ENCODE results near the gene MARS2. TPM values are rescaled to one million over a fixed set of nuclear protein-coding genes. Genes with fewer than 3 reads are reported as not detected.
A peak's percentile ranks its signal among the peaks of the same experiment; 100 is the strongest.
"Not testable (repeated sequence)": the region's sequence is repeated elsewhere in the genome, so short reads cannot be mapped to it uniquely, and the experiment has no call there.

MARS2 gene
- total and polyA plus RNA-seq, 4 donors: 0.74 to 3.7 (median 2.5) TPM

DNA sequence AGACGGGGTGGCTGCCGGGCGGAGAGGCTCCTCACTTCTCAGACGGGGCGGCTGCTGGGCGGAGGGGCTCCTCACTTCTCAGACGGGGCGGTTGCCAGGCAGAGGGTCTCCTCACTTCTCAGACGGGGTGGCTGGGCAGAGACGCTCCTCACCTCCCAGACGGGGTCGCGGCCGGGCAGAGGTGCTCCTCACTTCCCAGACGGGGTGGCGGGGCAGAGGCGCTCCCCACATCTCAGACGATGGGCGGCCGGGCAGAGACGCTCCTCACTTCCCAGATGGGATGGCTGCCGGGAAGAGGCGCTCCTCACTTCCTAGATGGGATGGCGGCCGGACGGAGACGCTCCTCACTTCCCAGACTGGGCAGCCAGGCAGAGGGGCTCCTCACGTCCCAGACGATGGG is 8.6 kb upstream of the MARS2 start:
- H3K4me3 ChIP-seq (ENCODE audit: low read length in 2 of 2); H3K27ac ChIP-seq (ENCODE audit: low read depth in 1 of 2, low read length in 2 of 2); ATAC-seq (ENCODE audit: low FRiP score); H3K36me3 ChIP-seq (ENCODE audit: control insufficient read depth in 1 of 2, insufficient read depth in 2 of 2, low read length in 1 of 2); intact Hi-C loops (cut with DNase I); H3K9me3 ChIP-seq (ENCODE audit: control insufficient read depth, low read length); DNase-seq; H3K27me3 ChIP-seq (ENCODE audit: control insufficient read depth in 1 of 2, insufficient read depth in 2 of 2, low read length in 1 of 2); H3K4me1 ChIP-seq (ENCODE audit: control insufficient read depth in 1 of 2, insufficient read depth in 2 of 2, low read length in 2 of 2): not testable (repeated sequence)
- WGBS, 2 donors: 92% methylated on average over 13 to 26 of the region's 29 CpGs

GRCh38 chr2:197699724-197700123 is 5.4 kb upstream of the MARS2 start:
- not testable (repeated sequence) for DNase-seq; H3K4me1 ChIP-seq (ENCODE audit: control insufficient read depth in 1 of 2, insufficient read depth in 2 of 2, low read length in 2 of 2); H3K27ac ChIP-seq (ENCODE audit: low read depth in 1 of 2, low read length in 2 of 2); H3K27me3 ChIP-seq (ENCODE audit: control insufficient read depth in 1 of 2, insufficient read depth in 2 of 2, low read length in 1 of 2); H3K9me3 ChIP-seq (ENCODE audit: control insufficient read depth, low read length); H3K4me3 ChIP-seq (ENCODE audit: low read length in 2 of 2); ATAC-seq (ENCODE audit: low FRiP score); H3K36me3 ChIP-seq (ENCODE audit: control insufficient read depth in 1 of 2, insufficient read depth in 2 of 2, low read length in 1 of 2)
- intact Hi-C loops (cut with DNase I): loop anchor here in 1 of 2 donors (10.0 kb wide), 1 partner anchor 245 kb away; the partner anchor contains the start of gene COQ10B

- H3K27ac ChIP-seq (ENCODE audit: low read depth in 1 of 2, low read length in 2 of 2): no peak overlapping the region
- H3K36me3 ChIP-seq (ENCODE audit: control insufficient read depth in 1 of 2, insufficient read depth in 2 of 2, low read length in 1 of 2): no peaks in the 10 kb centered on the region
- WGBS, 2 donors: 83 to 85% methylated on average over 3 of the region's 3 CpGs
- H3K27me3 ChIP-seq (ENCODE audit: control insufficient read depth in 1 of 2, insufficient read depth in 2 of 2, low read length in 1 of 2): no peaks in the 10 kb centered on the region
- H3K4me3 ChIP-seq (ENCODE audit: low read length in 2 of 2): no peak overlapping the region
- ATAC-seq (ENCODE audit: low FRiP score) (no peak), DNase-seq (no peak)
- no peaks in the 10 kb centered on the region for H3K4me1 ChIP-seq (ENCODE audit: control insufficient read depth in 1 of 2, insufficient read depth in 2 of 2, low read length in 2 of 2)
- intact Hi-C loops (cut with DNase I): loop anchor here in 1 of 2 donors (10.0 kb wide), 1 partner anchor 246 kb away; the partner anchor contains the start of gene COQ10B
- no peaks in the 10 kb centered on the region for H3K9me3 ChIP-seq (ENCODE audit: control insufficient read depth, low read length)
Observed at GRCh38 chr2:197700960-197701359, 4.2 kb upstream of the MARS2 start.

GRCh38 chr2:197704434-197705120 is 592 bp upstream of the MARS2 start:
- DNase-seq (no peak), ATAC-seq (ENCODE audit: low FRiP score) (peak; percentile 53)
- Histone ChIP-seq H3K4me1 (ENCODE audit: control insufficient read depth in 1 of 2, insufficient read depth in 2 of 2, low read length in 2 of 2) (peaks cover 0 to 5% of the 10 kb centered on the region in 2 donors), H3K36me3 (ENCODE audit: control insufficient read depth in 1 of 2, insufficient read depth in 2 of 2, low read length in 1 of 2) (no peaks in the 10 kb centered on the region), H3K27ac (ENCODE audit: low read depth in 1 of 2, low read length in 2 of 2) (peak overlapping the region; percentile 21 to 55), H3K4me3 (ENCODE audit: low read length in 2 of 2) (peak overlapping the region; percentile 70 to 72), H3K9me3 (ENCODE audit: control insufficient read depth, low read length) (no peaks in the 10 kb centered on the region), H3K27me3 (ENCODE audit: control insufficient read depth in 1 of 2, insufficient read depth in 2 of 2, low read length in 1 of 2) (no peaks in the 10 kb centered on the region)
- WGBS, 2 donors: 0 to 1% methylated on average over 5 of the region's 5 CpGs
- intact Hi-C loops (cut with DNase I): loop anchor here in 1 of 2 donors (5.0 to 10.0 kb wide), 3 partner anchors 202 to 593 kb away; partner anchors contain the start of genes COQ10B and HSPE1

GRCh38 chr2:197705912-197706838 is 1.0 kb downstream of the MARS2 start:
- peak; percentile 7 for ATAC-seq (ENCODE audit: low FRiP score)
- Histone ChIP-seq H3K4me1 (ENCODE audit: control insufficient read depth in 1 of 2, insufficient read depth in 2 of 2, low read length in 2 of 2) (peaks cover 0 to 5% of the 10 kb centered on the region in 2 donors), H3K27me3 (ENCODE audit: control insufficient read depth in 1 of 2, insufficient read depth in 2 of 2, low read length in 1 of 2) (no peaks in the 10 kb centered on the region), H3K27ac (ENCODE audit: low read depth in 1 of 2, low read length in 2 of 2) (no peak overlapping the region), H3K9me3 (ENCODE audit: control insufficient read depth, low read length) (no peaks in the 10 kb centered on the region), H3K4me3 (ENCODE audit: low read length in 2 of 2) (peak overlapping the region; percentile 55 to 80), H3K36me3 (ENCODE audit: control insufficient read depth in 1 of 2, insufficient read depth in 2 of 2, low read length in 1 of 2) (no peaks in the 10 kb centered on the region)
- peak in 1 of 2 donors; percentile 42 for DNase-seq
- 15 to 17% methylated on average over 38 of the region's 38 CpGs for WGBS, 2 donors
- intact Hi-C loops (cut with DNase I): loop anchor here in 1 of 2 donors (5.0 to 10.0 kb wide), 3 partner anchors 204 to 591 kb away; partner anchors contain the start of genes COQ10B and HSPE1

- Histone ChIP-seq H3K9me3 (ENCODE audit: control insufficient read depth, low read length) (no peaks in the 10 kb centered on the region), H3K4me1 (ENCODE audit: control insufficient read depth in 1 of 2, insufficient read depth in 2 of 2, low read length in 2 of 2) (peaks cover 0 to 5% of the 10 kb centered on the region in 2 donors), H3K4me3 (ENCODE audit: low read length in 2 of 2) (peak overlapping the region in 1 of 2 donors; percentile 17), H3K36me3 (ENCODE audit: control insufficient read depth in 1 of 2, insufficient read depth in 2 of 2, low read length in 1 of 2) (no peaks in the 10 kb centered on the region), H3K27me3 (ENCODE audit: control insufficient read depth in 1 of 2, insufficient read depth in 2 of 2, low read length in 1 of 2) (no peaks in the 10 kb centered on the region), H3K27ac (ENCODE audit: low read depth in 1 of 2, low read length in 2 of 2) (no peak overlapping the region)
- no peak for DNase-seq
- intact Hi-C loops (cut with DNase I): loop anchor here in 1 of 2 donors (5.0 to 10.0 kb wide), 3 partner anchors 205 to 590 kb away; partner anchors contain the start of genes COQ10B and HSPE1
- ATAC-seq (ENCODE audit: low FRiP score): no peak
- WGBS, 2 donors: 59 to 67% methylated on average over 5 of the region's 5 CpGs
Observed at GRCh38 chr2:197706839-197707207, 1.7 kb downstream of the MARS2 start.

GRCh38 chr2:197707316-197708213 is 2.4 kb downstream of the MARS2 start:
- no peaks in the 10 kb centered on the region for H3K9me3 ChIP-seq (ENCODE audit: control insufficient read depth, low read length)

GRCh38 chr2:197708331-197708730 is 3.2 kb downstream of the MARS2 start:
- Histone ChIP-seq H3K4me3 (ENCODE audit: low read length in 2 of 2) (no peak overlapping the region), H3K27me3 (ENCODE audit: control insufficient read depth in 1 of 2, insufficient read depth in 2 of 2, low read length in 1 of 2) (no peaks in the 10 kb centered on the region), H3K4me1 (ENCODE audit: control insufficient read depth in 1 of 2, insufficient read depth in 2 of 2, low read length in 2 of 2) (peaks cover 0 to 5% of the 10 kb centered on the region in 2 donors), H3K9me3 (ENCODE audit: control insufficient read depth, low read length) (no peaks in the 10 kb centered on the region), H3K27ac (ENCODE audit: low read depth in 1 of 2, low read length in 2 of 2) (no peak overlapping the region), H3K36me3 (ENCODE audit: control insufficient read depth in 1 of 2, insufficient read depth in 2 of 2, low read length in 1 of 2) (peaks cover 0 to 2% of the 10 kb centered on the region in 2 donors)
- ATAC-seq (ENCODE audit: low FRiP score): no peak
- 53 to 56% methylated on average over 2 of the region's 2 CpGs for WGBS, 2 donors
- DNase-seq: no peak
- intact Hi-C loops (cut with DNase I): loop anchor here in 1 of 2 donors (2.0 to 10.0 kb wide), 4 partner anchors 68 to 589 kb away; partner anchors contain the start of genes COQ10B and HSPE1

More at GRCh38 chr2:197707316-197708213, 2.4 kb downstream of the MARS2 start:
- intact Hi-C loops (cut with DNase I): loop anchor here in 1 of 2 donors (2.0 to 10.0 kb wide), 4 partner anchors 69 to 590 kb away; partner anchors contain the start of genes COQ10B and HSPE1
- DNase-seq: no peak
- Histone ChIP-seq H3K4me3 (ENCODE audit: low read length in 2 of 2) (peak overlapping the region in 1 of 2 donors; percentile 17), H3K27ac (ENCODE audit: low read depth in 1 of 2, low read length in 2 of 2) (no peak overlapping the region), H3K36me3 (ENCODE audit: control insufficient read depth in 1 of 2, insufficient read depth in 2 of 2, low read length in 1 of 2) (no peaks in the 10 kb centered on the region), H3K4me1 (ENCODE audit: control insufficient read depth in 1 of 2, insufficient read depth in 2 of 2, low read length in 2 of 2) (peaks cover 0 to 5% of the 10 kb centered on the region in 2 donors), H3K27me3 (ENCODE audit: control insufficient read depth in 1 of 2, insufficient read depth in 2 of 2, low read length in 1 of 2) (no peaks in the 10 kb centered on the region)
- 4 to 5% methylated on average over 4 of the region's 4 CpGs for WGBS, 2 donors
- no peak for ATAC-seq (ENCODE audit: low FRiP score)
